ENCODE data around the gene CACNA1S.

CACNA1S gene

GRCh38 chr1:201112173-201112731 is at the start of gene CACNA1S:
Gene CACNA1S, minus strand, starts transcription at chr1:201112426. Its CDS starts 87 bp downstream, at chr1:201112339.
- Mint-ChIP-seq H3K36me3 (ENCODE audit: low read depth) (no peaks in the 10 kb centered on the region), H3K9me3 (no peaks in the 10 kb centered on the region), H3K4me3 (no peak within 1 kb of the TSS), H3K27me3 (peaks cover 45% of the 10 kb centered on the region), H3K4me1 (ENCODE audit: low read depth) (peaks cover 5% of the 10 kb centered on the region), H3K27ac (no peak within 1 kb of the TSS)
- intact Hi-C loops (cut with micrococcal nuclease) = no loop called here

- Mint-ChIP-seq H3K4me3 (no peak overlapping the region), H3K36me3 (ENCODE audit: low read depth) (no peaks in the 10 kb centered on the region), H3K4me1 (ENCODE audit: low read depth) (peaks cover 12% of the 10 kb centered on the region), H3K9me3 (no peaks in the 10 kb centered on the region), H3K27ac (peak overlapping the region; percentile 19), H3K27me3 (peaks cover 6% of the 10 kb centered on the region)
- intact Hi-C loops (cut with micrococcal nuclease) = no loop called here
Measured at GRCh38 chr1:201157949-201158348, 45.7 kb upstream of the CACNA1S start.

- intact Hi-C loops (cut with micrococcal nuclease) = no loop called here
- H3K36me3 Mint-ChIP-seq (ENCODE audit: low read depth) = peaks cover 2% of the 10 kb centered on the region
- peaks cover 12% of the 10 kb centered on the region for H3K4me1 Mint-ChIP-seq (ENCODE audit: low read depth)
- H3K9me3 Mint-ChIP-seq = no peaks in the 10 kb centered on the region
- no peak overlapping the region for H3K27ac Mint-ChIP-seq
- H3K4me3 Mint-ChIP-seq = no peak overlapping the region
- peaks cover 6% of the 10 kb centered on the region for H3K27me3 Mint-ChIP-seq
Measured at GRCh38 chr1:201156819-201157218, 44.6 kb upstream of the CACNA1S start.

GRCh38 chr1:201156346-201156745 is 44.1 kb upstream of the CACNA1S start:
- H3K36me3 Mint-ChIP-seq (ENCODE audit: low read depth) = peaks cover 6% of the 10 kb centered on the region
- peaks cover 12% of the 10 kb centered on the region for H3K4me1 Mint-ChIP-seq (ENCODE audit: low read depth)
- intact Hi-C loops (cut with micrococcal nuclease) = no loop called here
- no peak overlapping the region for H3K27ac Mint-ChIP-seq
- peaks cover 6% of the 10 kb centered on the region for H3K27me3 Mint-ChIP-seq
- no peaks in the 10 kb centered on the region for H3K9me3 Mint-ChIP-seq
- H3K4me3 Mint-ChIP-seq = no peak overlapping the region

- intact Hi-C loops (cut with micrococcal nuclease) = no loop called here
- peaks cover 16% of the 10 kb centered on the region for H3K36me3 Mint-ChIP-seq (ENCODE audit: low read depth)
- H3K9me3 Mint-ChIP-seq = no peaks in the 10 kb centered on the region
- H3K4me1 Mint-ChIP-seq (ENCODE audit: low read depth) = peaks cover 12% of the 10 kb centered on the region
- H3K4me3 Mint-ChIP-seq = no peak overlapping the region
- peaks cover 6% of the 10 kb centered on the region for H3K27me3 Mint-ChIP-seq
- no peak overlapping the region for H3K27ac Mint-ChIP-seq
Measured at GRCh38 chr1:201155354-201155753, 43.1 kb upstream of the CACNA1S start.

- Mint-ChIP-seq H3K4me3 (peak within 1 kb of the TSS; percentile 82), H3K27me3 (peaks cover 6% of the 10 kb centered on the region), H3K36me3 (ENCODE audit: low read depth) (peaks cover 17% of the 10 kb centered on the region), H3K9me3 (no peaks in the 10 kb centered on the region), H3K4me1 (ENCODE audit: low read depth) (peaks cover 12% of the 10 kb centered on the region), H3K27ac (peak within 1 kb of the TSS; percentile 82)
- intact Hi-C loops (cut with micrococcal nuclease) = loop anchor here (5.0 kb wide), 1 partner anchor 68 kb away; no protein-coding TSS in a partner anchor
Measured at GRCh38 chr1:201154389-201155165, 42.4 kb upstream of the CACNA1S start, which contains the start of gene TMEM9. Gene TMEM9, minus strand, starts transcription at chr1:201154474. Its CDS starts 551 bp downstream, at chr1:201153923.

GRCh38 chr1:201153474-201154388 is 41.5 kb upstream of the CACNA1S start:
- intact Hi-C loops (cut with micrococcal nuclease) = loop anchor here (5.0 kb wide), 1 partner anchor 69 kb away; no protein-coding TSS in a partner anchor
- H3K36me3 Mint-ChIP-seq (ENCODE audit: low read depth) = peaks cover 21% of the 10 kb centered on the region
- H3K27me3 Mint-ChIP-seq = peaks cover 6% of the 10 kb centered on the region
- peak overlapping the region; percentile 82 for H3K27ac Mint-ChIP-seq
- peaks cover 12% of the 10 kb centered on the region for H3K4me1 Mint-ChIP-seq (ENCODE audit: low read depth)
- no peaks in the 10 kb centered on the region for H3K9me3 Mint-ChIP-seq
- peak overlapping the region; percentile 82 for H3K4me3 Mint-ChIP-seq

- Mint-ChIP-seq H3K4me1 (ENCODE audit: low read depth) (peaks cover 6% of the 10 kb centered on the region), H3K27me3 (no peaks in the 10 kb centered on the region), H3K27ac (no peak overlapping the region), H3K9me3 (no peaks in the 10 kb centered on the region), H3K36me3 (ENCODE audit: low read depth) (peaks cover 60% of the 10 kb centered on the region), H3K4me3 (no peak overlapping the region)
- intact Hi-C loops (cut with micrococcal nuclease) = no loop called here
Measured at GRCh38 chr1:201149400-201149799, 37.2 kb upstream of the CACNA1S start.

GRCh38 chr1:201147396-201148015 is 35.3 kb upstream of the CACNA1S start:
- H3K9me3 Mint-ChIP-seq = no peaks in the 10 kb centered on the region
- H3K4me1 Mint-ChIP-seq (ENCODE audit: low read depth) = no peaks in the 10 kb centered on the region
- peaks cover 79% of the 10 kb centered on the region for H3K36me3 Mint-ChIP-seq (ENCODE audit: low read depth)
- no peak overlapping the region for H3K4me3 Mint-ChIP-seq
- intact Hi-C loops (cut with micrococcal nuclease) = no loop called here
- H3K27me3 Mint-ChIP-seq = no peaks in the 10 kb centered on the region
- H3K27ac Mint-ChIP-seq = no peak overlapping the region

GRCh38 chr1:201146626-201147390 is 34.6 kb upstream of the CACNA1S start:
- Mint-ChIP-seq H3K4me3 (no peak overlapping the region), H3K9me3 (no peaks in the 10 kb centered on the region), H3K27me3 (no peaks in the 10 kb centered on the region), H3K4me1 (ENCODE audit: low read depth) (no peaks in the 10 kb centered on the region), H3K36me3 (ENCODE audit: low read depth) (peaks cover 85% of the 10 kb centered on the region), H3K27ac (no peak overlapping the region)
- intact Hi-C loops (cut with micrococcal nuclease) = no loop called here

GRCh38 chr1:201145816-201146215 is 33.6 kb upstream of the CACNA1S start:
- H3K4me3 Mint-ChIP-seq = no peak overlapping the region
- peaks cover 85% of the 10 kb centered on the region for H3K36me3 Mint-ChIP-seq (ENCODE audit: low read depth)
- no peaks in the 10 kb centered on the region for H3K27me3 Mint-ChIP-seq
- H3K9me3 Mint-ChIP-seq = no peaks in the 10 kb centered on the region
- intact Hi-C loops (cut with micrococcal nuclease) = no loop called here
- H3K4me1 Mint-ChIP-seq (ENCODE audit: low read depth) = no peaks in the 10 kb centered on the region
- no peak overlapping the region for H3K27ac Mint-ChIP-seq

GRCh38 chr1:201145132-201145531 is 32.9 kb upstream of the CACNA1S start:
- no peaks in the 10 kb centered on the region for H3K27me3 Mint-ChIP-seq
- intact Hi-C loops (cut with micrococcal nuclease) = no loop called here
- no peaks in the 10 kb centered on the region for H3K9me3 Mint-ChIP-seq
- H3K36me3 Mint-ChIP-seq (ENCODE audit: low read depth) = peaks cover 85% of the 10 kb centered on the region
- no peak overlapping the region for H3K4me3 Mint-ChIP-seq
- no peak overlapping the region for H3K27ac Mint-ChIP-seq
- H3K4me1 Mint-ChIP-seq (ENCODE audit: low read depth) = no peaks in the 10 kb centered on the region

GRCh38 chr1:201144701-201145100 is 32.5 kb upstream of the CACNA1S start:
- Mint-ChIP-seq H3K27me3 (no peaks in the 10 kb centered on the region), H3K36me3 (ENCODE audit: low read depth) (peaks cover 89% of the 10 kb centered on the region), H3K9me3 (no peaks in the 10 kb centered on the region), H3K27ac (no peak overlapping the region), H3K4me3 (no peak overlapping the region), H3K4me1 (ENCODE audit: low read depth) (no peaks in the 10 kb centered on the region)
- intact Hi-C loops (cut with micrococcal nuclease) = no loop called here
